Mammary epithelial cell (primary cell): ENCODE measurements around the gene TNP1.

Source experiments
- EZH2 ChIP-seq: IDR thresholded peaks from 2 replicates; pipeline ENCODE4 v1.6.1; 2012; ENCODE audit warnings: low read length, inconsistent platforms, borderline replicate concordance
- TF ChIP-seq, protein P1 (sequence below), 2 donors: IDR thresholded peaks in 1 of 2; conservative IDR thresholded peaks in 1 of 2; 2 replicates each; pipeline ENCODE4 v1.5.1; 2011 to 2012; ENCODE audit warnings: inconsistent platforms in 2 of 2, low read length in 2 of 2, mild to moderate bottlenecking in 2 of 2, control low read depth in 1 of 2, low read depth in 1 of 2; ENCODE audit not compliant: insufficient read depth in 1 of 2; ENCODE audit errors: extremely low read depth in 1 of 2

DNA sequence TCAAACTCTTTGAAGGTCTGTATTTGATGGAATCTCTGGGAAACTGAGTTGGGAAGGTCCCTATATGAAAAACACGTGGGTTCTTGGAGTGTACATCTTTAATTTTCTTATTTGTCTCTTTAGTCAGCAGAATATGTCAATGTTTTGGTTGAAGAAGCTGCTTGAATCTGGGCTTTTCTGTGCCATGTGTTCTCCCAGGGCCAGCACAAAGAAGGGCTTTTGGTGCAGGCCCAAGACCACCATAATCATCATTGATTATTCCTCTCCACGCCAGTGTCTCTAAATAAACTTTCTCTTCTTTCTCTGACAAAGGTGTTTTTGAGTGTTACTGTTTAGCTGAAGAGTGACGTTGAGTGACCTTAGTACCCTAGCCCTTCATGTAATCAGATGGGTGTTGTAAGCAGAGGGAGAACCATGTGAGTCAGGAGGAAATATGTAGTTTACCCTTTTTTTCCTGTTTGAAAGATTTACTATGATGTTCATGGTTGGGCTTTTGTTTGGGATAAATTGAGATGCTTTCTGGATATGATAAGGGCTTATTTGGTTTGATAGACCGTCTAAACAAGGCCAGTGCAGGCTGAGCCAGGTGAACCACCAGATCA, 11.6 kb upstream of the TNP1 start:
- TF ChIP-seq, protein P1, sequence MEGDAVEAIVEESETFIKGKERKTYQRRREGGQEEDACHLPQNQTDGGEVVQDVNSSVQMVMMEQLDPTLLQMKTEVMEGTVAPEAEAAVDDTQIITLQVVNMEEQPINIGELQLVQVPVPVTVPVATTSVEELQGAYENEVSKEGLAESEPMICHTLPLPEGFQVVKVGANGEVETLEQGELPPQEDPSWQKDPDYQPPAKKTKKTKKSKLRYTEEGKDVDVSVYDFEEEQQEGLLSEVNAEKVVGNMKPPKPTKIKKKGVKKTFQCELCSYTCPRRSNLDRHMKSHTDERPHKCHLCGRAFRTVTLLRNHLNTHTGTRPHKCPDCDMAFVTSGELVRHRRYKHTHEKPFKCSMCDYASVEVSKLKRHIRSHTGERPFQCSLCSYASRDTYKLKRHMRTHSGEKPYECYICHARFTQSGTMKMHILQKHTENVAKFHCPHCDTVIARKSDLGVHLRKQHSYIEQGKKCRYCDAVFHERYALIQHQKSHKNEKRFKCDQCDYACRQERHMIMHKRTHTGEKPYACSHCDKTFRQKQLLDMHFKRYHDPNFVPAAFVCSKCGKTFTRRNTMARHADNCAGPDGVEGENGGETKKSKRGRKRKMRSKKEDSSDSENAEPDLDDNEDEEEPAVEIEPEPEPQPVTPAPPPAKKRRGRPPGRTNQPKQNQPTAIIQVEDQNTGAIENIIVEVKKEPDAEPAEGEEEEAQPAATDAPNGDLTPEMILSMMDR (conservative IDR thresholded peaks at IDR 0.05 in 1 of 2, IDR thresholded peaks at IDR 0.05 in 1 of 2; ENCODE audit: extremely low read depth in 1 of 2, insufficient read depth in 1 of 2, low read depth in 1 of 2, low read length in 2 of 2) = no peak
- no peak for TF ChIP-seq EZH2
